ENCODE results near the gene IL24.

GRCh38 chr1:206896261-206896660 is 982 bp upstream of the IL24 start:
- TF ChIP-seq CTCF (IDR thresholded peaks at IDR 0.05) (no peak), EZH2 (IDR thresholded peaks at IDR 0.05) (no peak), EZH2phosphoT487 (IDR thresholded peaks at IDR 0.05) (no peak)
